ELF-1 (cell line): ENCODE measurements around the gene MOG.

ENCODE experiments used
- DNase-seq: peaks from one replicate; pipeline ENCODE4 v3.0.0-alpha.2; 2016; ENCODE audit warnings: low read depth, low spot score

Gene MOG

DNA sequence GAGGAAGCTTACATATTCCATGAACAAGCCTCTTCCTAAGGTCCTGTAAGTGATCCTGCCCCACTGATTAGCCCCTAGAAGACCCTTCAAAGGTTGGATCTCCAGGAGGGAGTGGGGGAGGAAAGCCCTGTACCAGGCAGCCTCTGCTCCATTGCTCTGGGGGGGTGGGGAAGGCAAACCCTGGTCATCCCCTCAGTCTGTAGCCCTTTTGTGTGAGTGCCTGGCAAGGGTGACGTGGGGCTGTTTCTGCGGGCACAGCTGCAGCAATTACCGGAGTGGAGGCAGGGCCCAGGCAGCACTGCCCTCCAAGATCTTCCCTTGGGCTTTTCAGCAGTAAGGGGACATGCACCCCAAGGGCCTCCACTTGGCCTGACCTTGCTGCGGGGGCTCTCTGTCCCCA lies at the start of gene MOG:
Gene MOG (plus strand): TSS at position 295 of the 400 bp plus-strand sequence. CDS start 118 bp downstream, outside the sequence.
- no peak for DNase-seq

DNA sequence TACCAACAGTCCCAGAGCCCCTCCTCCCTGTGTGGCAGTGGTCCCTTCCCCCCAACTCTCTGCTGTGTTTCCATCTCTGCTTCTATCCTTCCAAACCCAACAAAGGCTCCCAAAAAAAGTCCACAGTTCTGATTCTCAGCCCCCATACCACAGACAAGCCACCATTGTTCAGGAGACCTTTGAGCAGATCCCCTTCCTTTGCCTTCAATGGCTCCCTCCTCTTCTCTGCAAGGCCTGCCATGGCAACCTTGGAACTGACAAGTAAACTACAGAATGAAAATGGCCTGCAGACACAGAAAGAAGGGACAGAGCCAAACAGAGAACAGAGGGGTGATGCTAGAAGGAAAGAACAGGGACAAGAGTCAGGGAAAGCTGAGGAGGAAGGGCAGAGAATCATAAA lies 48.8 kb upstream of the MOG start:
- no peak for DNase-seq

DNA sequence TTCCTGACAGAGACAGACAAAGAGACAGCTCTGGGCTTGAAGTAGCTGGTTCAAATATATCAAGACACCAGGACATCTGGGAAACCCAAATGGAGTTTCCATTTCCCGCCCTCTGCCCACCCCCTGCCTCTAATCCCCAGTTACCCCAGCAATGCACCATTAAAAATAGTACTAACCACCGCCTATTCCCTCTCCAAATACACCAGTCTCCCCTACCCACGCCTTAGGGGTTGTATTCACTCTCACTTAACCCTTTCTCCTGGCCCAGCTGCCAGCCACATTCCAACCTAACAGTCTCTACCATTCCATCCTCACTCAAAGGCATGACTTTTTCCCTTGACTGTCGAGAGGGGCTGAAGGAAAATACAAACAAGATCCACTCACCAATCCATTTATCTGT lies 46.4 kb upstream of the MOG start:
- no peak for DNase-seq

DNA sequence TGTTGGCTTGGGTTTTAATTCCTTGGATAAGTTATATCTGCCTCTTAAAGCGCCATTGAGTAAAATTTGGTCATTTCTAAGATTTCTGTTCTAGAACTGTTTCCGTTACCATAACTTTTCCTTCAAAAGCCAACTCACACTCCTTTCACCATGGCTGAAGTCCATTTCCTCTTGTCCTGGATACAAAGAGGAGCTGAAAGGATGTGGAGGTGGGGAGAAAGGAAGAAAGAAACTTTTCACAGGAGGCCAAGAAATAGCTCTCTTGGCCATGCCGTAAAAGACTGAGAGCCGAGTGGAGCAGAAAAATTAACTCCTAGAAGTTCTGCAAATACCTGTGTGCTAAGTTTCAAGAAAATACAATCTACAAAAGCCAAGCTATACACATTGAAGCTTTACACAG lies 45.5 kb upstream of the MOG start:
- DNase-seq: no peak

DNA sequence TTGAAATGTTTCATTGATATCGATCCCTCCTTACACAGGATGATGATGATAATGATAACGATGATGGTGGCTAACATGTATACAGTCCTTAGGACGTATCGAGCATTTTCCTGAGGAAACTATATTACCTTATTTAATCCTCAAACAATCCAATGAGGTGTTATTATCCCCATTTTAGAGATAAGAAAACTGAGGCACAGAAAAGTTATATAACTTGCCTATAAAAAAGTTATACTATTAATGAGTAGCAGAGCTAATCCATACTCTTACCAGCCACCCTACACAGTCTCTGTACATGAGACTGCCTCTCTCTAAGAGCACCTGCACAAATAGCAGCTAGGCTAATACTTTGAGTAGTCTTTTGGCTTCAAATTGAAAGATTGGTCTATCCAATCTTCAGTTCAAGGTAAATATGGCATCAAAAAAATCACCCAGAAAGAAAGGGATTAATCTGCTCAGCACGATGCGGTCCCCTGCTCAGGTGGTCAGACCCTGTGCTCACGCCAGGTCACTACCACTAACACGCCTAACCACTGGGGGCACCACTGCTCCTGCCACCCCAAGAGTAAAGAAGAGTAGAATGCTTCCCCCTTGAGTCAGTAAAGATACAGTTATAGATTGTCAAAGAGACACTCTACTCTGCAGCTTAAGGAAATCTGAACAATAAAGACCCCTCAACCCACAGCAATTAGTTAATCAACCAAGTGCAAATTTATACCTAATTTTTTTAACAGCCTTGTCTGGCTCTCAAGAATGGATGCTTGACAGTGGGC lies 38.9 kb upstream of the MOG start:
- no peak for DNase-seq

DNA sequence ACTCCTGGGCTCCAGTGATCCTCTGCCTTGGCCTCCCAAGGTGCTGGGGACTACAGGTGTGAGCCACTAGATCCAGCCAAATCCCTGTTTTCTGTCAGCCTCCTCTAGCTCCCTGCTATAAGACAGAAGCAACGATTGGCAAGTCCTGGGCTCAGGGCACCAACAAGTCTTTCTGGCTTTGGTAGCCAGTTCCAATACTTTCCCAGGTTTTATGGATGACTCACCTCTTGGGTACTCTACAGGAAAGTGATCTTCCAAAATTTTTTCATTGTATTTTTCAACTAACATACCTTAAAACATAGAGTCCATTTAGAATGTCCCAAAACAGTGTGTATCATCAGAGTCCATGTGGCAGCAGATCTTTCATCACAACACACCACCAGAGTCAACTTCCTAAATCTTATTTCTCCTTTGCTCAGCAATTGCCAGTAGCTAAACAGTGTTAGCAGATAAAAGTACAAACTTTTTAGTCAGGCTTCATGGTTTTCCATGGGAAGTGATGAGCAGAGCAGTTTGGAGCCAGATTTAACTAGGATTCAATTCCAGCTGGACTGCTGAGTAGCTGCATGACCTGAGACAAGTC lies 37.2 kb upstream of the MOG start:
- no peak for DNase-seq

DNA sequence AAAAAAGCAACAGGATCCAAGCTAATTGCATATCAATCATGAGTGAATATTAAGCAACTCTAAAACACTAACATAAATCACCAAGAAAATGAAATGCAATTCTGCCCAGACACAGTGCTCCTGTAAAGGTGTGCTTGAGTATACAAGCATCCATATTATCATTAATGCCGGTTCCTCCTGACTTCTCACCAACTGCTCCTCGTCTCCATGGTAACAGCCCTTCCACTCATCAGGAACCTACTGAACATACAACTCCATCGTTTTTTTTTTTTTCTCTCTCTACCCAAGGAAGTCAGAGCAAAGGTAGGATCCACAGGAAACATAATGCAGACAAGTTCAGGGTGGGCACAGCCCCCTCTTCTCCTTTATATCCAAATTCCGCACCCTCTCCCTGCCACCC lies 36.3 kb upstream of the MOG start:
- DNase-seq: no peak

DNA sequence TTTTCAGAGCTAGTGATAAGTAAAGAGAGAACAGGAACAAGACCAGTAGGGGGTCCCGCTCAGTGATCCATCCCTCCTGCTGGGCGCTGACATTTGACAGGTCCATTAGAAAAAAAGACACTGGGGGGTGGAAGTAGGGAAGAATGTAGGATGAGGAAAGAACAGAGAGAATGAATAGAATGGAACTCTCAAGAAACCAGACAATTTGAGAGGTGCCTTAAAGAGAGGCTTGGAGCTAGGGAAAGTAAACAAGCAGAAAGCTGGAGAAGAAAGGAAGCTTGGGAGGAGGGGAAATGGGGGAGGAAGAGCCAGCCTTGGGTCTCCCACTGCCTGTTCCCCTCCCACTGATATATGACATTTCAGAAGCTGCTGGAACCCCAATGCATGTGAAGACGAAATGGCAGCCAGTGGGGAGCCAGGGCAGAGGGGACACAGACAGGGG lies 32.4 kb upstream of the MOG start:
- peak; percentile 66 for DNase-seq

DNA sequence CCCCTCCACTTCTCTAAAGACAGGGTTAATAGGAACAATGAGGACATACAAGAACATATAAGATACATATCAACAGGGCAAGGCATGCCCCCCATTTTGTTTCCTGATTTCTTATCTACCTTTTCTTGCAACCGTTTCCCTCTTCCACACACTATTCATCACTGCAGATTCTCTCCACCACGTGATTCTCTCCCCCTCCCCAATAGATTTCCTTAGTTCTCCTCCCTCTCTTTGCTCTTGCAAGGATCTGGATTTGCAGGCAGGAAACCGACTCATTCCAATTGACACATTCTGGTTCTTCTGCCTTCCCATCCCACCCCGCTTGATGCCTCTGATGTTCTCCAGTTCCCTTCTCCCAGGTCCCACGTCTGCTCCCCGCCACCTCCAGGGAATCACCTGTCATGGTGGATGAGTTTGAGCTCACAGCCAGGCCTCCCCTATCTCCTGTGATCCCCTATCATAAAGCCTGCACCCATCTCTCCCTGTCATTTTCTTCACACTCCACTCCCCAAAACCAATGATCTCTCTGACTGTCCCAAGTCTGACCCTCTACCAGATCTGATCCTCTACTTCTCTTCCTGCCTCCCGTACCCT lies 31.5 kb upstream of the MOG start:
- DNase-seq: no peak

DNA sequence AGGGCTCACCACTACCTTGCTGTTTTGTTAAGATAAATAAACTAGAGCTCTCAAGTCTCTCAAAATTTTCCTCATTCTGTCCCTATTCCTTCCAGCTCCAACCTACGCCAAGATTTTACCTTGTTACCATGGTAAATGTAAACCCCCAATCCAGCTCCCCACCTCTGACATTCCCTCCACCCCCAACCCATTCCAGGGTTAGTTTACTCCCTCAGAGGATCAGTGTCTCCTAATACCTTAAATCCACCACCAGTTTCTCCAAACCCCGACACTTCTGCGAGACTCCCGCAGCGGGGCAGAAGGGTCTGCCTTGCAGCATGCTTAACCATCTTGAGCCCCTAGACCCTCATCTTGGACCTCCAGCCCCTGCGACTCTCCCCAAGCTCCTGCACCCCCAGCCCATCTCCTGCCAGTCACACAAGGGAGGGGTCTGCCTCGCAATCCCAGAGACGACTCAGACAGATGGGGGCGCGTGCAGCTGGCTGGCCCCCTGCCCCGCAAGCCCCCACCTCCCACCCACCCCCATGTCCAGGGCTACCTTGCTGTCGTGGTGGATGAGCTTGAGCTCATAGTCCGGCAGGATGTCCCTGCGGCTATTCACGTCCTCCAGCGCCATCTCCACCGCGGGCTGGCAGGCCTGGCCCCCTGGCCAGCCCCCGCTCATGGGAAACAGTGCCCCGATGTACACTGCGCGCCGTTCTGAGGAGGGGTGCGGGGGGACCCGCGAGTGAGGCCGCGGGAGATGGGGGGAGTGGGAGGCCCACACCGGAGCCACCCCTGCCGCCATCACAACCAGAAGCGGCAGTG lies 29.7 kb upstream of the MOG start:
- no peak for DNase-seq

DNA sequence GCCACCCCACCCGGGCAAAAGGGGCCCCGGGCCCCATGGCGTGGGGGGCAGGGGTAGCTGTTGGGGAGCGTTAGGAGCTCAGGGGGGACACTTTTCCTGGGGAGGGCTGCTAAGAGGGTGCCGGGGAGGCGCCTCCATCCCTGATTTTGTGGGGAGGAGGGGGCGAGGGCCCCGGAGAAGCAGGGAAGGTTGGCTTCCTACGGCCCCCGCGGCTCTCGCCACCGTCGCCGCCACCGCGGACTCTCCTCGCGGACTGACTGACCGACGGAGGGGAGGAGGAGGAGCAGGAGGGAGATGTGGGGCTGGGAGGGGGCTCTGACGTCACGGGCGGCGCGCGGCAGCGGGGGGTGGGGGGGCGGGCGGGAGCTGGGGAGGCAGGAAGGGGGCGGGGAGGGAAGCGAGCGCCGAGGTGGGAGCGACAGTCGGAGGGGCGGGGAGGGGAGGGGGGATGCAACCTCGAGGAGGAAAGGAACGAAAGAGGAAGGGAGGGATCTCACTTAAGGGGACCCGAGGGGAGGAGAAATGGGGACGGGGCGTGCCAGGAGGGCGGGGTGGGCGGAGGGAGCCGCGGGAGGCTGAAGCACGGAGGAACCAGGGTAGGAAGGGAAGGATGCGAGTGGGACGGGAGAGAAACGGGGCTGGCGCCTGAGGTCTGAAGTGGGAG lies 29.0 kb upstream of the MOG start:
- DNase-seq: no peak

DNA sequence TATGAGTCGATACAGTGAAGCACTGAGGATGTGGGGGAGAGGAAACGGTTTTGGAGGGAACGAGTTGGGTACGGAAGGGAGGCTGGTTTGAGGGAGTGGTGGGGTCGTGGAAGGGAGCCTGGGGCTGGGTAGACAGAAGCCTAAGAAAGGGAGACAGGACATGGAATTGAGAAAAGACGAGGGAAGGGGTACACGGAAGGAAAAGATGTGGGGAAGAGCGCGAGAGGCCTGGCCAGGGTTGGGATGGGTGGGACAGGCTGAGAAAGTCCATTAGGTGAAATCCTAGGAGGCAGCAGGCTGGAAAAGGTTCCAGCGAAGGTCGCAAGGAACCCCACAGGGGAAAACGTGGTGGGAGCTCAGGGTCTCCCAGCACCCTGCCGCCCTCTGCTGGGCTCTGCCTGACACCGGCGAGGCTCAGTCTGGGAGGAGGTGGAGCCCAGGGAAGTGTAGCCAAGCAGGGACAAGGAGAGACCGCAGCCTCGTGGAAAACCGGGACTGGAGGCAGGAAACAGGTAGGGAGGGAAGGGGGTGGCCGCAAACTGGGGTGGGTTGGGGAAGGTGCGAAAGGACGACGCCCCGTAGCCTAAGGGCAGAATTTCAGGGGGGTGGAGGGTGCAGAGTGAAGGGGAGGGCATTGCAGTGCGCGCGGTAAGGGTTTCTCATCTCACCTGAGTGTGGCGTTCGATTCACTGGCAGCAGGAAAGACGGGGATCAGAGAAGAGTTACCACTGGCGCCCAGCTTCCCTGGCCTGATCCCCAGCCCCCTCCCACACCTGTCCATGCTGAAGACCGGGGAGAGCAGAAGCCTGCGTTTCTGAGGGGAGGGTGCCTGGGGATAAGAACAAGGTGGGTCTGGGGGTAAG lies 28.2 kb upstream of the MOG start:
- DNase-seq: peak; percentile 93

DNA sequence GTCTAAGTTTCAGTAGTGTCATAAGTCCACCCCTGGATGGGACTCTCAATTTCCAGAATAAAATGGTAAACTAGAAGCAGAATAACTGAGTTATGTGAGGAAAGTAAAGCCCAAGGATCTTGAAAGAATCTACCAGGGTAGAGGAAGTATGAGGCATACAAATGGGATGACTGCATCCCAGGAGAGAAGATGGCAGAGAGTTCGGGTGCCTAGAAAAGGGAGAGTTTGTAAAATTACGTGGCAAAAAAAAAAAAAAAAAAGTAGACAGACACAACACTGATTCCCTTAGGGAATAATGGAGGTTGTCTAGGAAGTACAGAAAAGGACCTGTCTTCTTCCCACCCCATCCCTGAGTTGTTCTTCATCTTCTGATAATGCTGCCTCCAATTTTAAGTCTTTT lies 27.3 kb upstream of the MOG start:
- no peak for DNase-seq

DNA sequence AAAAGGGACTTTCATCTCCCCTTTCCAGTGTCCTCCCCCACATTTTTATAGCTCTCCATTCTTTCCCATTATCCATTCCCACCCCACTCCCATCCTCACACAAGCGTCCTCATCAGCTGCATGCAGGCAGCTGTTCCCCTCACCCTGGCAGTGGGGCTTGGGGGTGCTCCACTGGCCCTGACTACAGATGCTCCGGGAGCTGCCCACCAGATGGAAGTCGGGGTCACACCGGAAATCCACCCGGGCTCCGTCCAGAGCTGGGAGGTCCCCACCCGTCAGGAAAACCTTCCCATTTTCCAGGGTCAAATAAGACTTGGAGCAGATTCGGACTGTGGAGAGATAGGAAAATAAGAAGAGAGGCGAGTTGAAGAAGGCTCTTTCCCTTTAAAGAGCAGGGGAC lies 26.6 kb upstream of the MOG start:
- DNase-seq: no peak

DNA sequence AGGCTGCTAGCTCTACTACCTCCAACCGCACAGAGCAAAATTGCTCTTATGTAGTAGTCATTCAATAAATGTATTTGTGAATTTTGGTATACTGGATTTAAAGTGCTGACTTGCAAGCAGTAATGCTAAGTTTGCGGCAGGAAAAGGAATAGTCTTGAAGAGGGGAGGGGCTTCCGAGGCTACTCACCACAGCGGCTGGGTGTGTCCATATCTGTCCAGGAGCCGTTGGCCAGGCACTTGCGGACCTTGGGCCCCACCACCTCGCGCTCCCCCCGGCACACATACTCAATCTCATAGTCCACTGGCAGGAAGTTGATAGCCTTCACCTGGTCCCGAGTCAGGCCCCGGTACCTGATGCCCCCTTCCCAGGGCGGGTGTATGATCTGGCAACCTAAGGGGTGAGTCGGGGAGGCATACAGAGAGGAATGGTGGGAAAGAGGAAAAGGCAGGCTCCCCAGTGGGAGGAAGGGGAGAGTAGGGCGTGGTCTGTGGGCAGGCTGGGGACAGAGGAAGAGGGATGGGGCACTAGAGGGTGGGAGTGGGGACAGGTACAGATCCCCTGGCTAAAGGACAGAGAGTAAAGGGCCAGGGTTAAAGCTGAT lies 25.6 kb upstream of the MOG start:
- no peak for DNase-seq

DNA sequence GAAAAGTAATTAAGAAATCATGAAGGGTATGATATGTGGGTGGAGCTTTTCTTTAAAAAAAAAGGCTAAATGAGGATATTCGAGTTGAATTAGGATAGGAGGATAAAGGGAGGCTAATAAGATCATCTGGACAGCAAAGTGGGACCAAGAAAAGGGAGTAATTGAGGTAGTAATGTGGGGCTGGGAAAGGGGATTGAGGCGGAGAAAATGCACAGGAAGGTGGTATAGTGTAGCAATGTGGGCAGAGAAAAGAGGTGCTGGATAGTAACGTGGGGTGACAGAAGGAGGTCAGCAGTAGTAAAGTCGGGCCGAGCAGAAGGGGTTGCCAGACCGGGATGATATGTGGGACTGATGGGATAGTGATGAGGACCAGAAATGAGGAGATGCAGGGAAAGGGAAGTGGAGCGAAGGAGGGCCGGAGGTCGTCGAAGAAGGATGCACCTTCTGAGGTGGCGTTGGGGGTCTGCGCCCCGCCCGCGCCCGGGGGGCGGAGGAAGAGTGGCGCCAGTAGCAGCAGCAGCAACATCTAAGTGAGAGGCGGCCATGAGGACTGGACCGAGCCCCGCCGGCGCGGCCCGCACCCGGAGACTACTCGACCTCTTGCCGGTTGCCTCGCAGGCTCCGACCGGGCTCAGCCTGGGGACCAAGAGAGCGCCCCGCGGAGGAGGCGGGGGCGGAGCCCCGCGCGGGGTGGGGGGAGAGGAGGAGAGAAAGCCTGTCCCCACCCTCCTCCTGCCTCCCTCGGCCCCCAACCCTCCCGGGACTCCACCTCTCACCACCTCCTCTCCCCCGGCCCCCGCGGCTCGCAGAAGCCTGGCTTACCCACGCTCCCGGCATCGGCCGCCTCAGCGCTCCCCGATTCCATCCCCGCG lies 24.8 kb upstream of the MOG start:
- DNase-seq: no peak

DNA sequence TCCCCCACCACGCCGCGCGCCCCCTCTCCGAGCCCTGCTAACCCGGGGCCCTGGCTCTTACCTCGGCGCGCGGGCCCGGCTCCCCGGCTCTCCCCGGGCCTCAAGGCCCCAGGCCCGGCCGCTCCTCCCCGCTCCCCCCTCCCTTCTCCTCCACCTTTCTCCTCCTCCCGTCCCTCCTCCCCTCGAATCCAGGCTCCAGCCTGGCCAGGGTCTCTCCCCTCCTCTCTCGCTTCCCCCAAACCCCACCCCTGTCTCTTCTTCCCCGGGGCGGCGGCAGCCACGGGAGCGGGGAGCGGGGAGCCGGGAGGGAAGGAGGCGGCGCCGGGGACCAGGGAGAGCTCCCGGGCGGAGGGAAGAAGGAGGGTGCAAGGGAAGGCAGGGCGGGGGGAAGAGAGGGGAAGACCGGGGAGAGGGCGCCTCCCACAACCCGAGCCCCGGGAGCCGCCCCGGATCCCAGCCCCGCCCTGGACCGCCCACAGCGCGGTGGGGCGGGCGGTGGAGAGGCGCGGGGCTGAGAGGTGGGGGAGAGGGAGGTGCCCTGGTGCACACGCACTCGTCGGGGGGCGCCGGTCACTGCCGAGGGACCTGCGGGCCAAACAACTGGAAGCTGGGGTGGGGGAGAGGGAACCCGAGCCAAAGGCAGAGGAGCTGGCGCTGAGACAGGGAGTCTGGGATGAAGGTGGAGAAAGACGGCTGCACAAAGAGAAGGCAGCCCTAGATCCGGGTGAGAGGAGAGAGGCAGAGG lies 23.9 kb upstream of the MOG start, which contains the start of gene GABBR1:
Gene GABBR1 (minus strand): TSS at position 395 of the 745 bp plus-strand sequence. CDS start 798 bp downstream, outside the sequence.
- peak; percentile 69 for DNase-seq

DNA sequence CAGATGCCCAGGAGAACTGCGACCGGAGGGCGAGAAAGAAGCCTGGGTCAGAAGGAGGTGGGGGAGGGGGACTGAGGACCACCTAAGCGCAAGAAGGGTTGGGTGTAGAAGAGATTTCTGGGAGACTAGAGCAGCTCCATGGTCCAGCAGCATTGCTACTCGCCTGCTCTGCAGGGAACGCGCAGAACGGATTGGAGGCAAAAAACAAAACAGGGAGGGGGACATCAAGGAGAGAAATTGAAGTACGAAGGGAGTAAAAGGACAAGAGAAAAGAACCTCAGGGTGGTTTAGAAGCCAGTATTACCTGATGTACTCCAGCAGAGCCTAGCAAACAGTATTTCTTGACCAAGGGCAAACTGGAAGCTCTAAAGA lies 23.4 kb upstream of the MOG start:
- no peak for DNase-seq

DNA sequence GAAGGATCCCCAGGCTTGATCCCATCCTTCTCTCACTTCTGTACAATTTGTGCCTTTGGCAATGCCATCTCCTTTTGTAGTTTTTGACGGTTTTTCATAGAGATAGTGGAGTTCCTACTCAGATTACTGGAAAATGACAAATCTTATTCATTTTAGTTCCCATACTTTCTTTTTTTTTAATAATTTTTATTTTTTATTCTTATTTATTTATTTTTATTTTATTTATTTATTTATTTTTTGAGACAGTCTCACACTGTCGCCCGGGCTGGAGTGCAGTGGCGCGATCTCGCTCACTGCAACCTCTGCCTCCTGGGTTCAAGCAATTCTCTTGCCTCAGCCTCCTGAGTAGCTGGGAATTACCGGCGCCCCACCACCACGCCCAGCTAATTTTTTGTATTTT lies 19.6 kb upstream of the MOG start:
- DNase-seq: no peak
